HepG2 (cell line): Measurements from ENCODE around the gene PPP2R5B. TPM values are rescaled to one million over a fixed set of nuclear protein-coding genes. Genes with fewer than 3 reads are reported as not detected.

Experiments used
- ATAC-seq: fragments of 200-7000 bp; cut with Tn5 transposase; 3 replicates; pipeline ENCODE4 v1.9.1; 2020; ENCODE audit warnings: mild to moderate bottlenecking, moderate library complexity
- BruUV-seq: library from RNA; stranded (reverse); fragments of 400-500 nt; replicated peaks from 2 replicates; lab custom pipeline; 2021; lab: Mats Ljungman, UMichigan
- CTCF ChIA-PET: fragments of 300-600 bp; formaldehyde crosslinking; extraction: SDS; loops from one replicate; lab custom pipeline; 2021; ENCODE audit warnings: low total read pairs, inconsistent platforms, low intra/inter-chr PET ratio; lab: Yijun Ruan, JAX
- POLR2A ChIA-PET: fragments of 350-600 bp; sonication (Branson Sonifier 250); formaldehyde crosslinking; loops from one replicate; lab custom pipeline; 2020; ENCODE audit warnings: antibody characterized with exemption, inconsistent platforms; lab: Yijun Ruan, JAX
- DNase-seq: peaks from one replicate; pipeline ENCODE4 v3.0.0-alpha.2; 2015; ENCODE audit warnings: low spot score
- FAIRE-seq: peaks from 3 replicates; lab custom pipeline; 2011; peaks lifted over from hg19 to GRCh38; lab: Jason Lieb, UNC
- H2AFZ ChIP-seq: one replicate; pipeline ENCODE4 v1.6.1; 2011; ENCODE audit warnings: low read length, inconsistent platforms
- H3K27ac ChIP-seq: fragments of 300-600 bp; 3 replicates; pipeline ENCODE4 v1.8.0; 2011; ENCODE audit warnings: mixed run types, mild to moderate bottlenecking, mixed read lengths, low read length, inconsistent platforms; ENCODE audit not compliant: insufficient read depth; ENCODE audit errors: extremely low read length
- H3K27me3 ChIP-seq, 2 experiments: fragments of 200-600 bp in 1 of 2; 2 replicates in 1 of 2; 3 replicates in 1 of 2; pipeline versions ENCODE4 v1.6.0 to v1.8.0; 2011; ENCODE audit warnings: low read length in 2 of 2, mild to moderate bottlenecking in 2 of 2, moderate library complexity in 2 of 2, inconsistent platforms in 1 of 2; ENCODE audit not compliant: insufficient read depth in 2 of 2, control insufficient read depth in 1 of 2
- H3K36me3 ChIP-seq, 2 experiments: fragments of 200-600 bp in 1 of 2; replicated peaks in 1 of 2; 2 replicates in 1 of 2; 3 replicates in 1 of 2; pipeline versions ENCODE4 v1.5.1 to v1.8.0; 2011; ENCODE audit warnings: low read length in 2 of 2, inconsistent platforms in 1 of 2; ENCODE audit not compliant: insufficient read depth in 2 of 2, control insufficient read depth in 1 of 2
- H3K4me1 ChIP-seq: 2 replicates; pipeline ENCODE4 v1.5.1; 2012; ENCODE audit warnings: low read length, inconsistent platforms; ENCODE audit not compliant: insufficient read depth
- H3K4me2 ChIP-seq: 2 replicates; pipeline ENCODE4 v1.6.0; 2011; ENCODE audit warnings: low read depth, low read length, inconsistent platforms
- H3K4me3 ChIP-seq, 3 experiments: fragments of 200-600 bp in 1 of 3; sonication (generic), shearing (Covaris generic) in 1 of 3; replicated peaks in 1 of 3; 2 replicates each; pipeline ENCODE4 v1.5.1; 2011 to 2016; ENCODE audit warnings: low read length in 3 of 3, inconsistent platforms in 2 of 3, low read depth in 2 of 3, mild to moderate bottlenecking in 2 of 3, control low read depth in 1 of 3, mixed read lengths in 1 of 3; ENCODE audit not compliant: insufficient read depth in 1 of 3
- H3K79me2 ChIP-seq: one replicate; pipeline ENCODE4 v1.6.1; 2011; ENCODE audit warnings: low read length, inconsistent platforms; ENCODE audit not compliant: insufficient read depth
- H3K9ac ChIP-seq: 2 replicates; pipeline ENCODE4 v1.6.0; 2011; ENCODE audit warnings: mild to moderate bottlenecking, low read depth, low read length, inconsistent platforms; ENCODE audit not compliant: insufficient read depth
- H3K9me3 ChIP-seq: 2 replicates; pipeline ENCODE4 v1.5.1; 2012; ENCODE audit warnings: mild to moderate bottlenecking, low read length
- H4K20me1 ChIP-seq: 2 replicates; pipeline ENCODE4 v1.6.0; 2011; ENCODE audit warnings: inconsistent platforms, mild to moderate bottlenecking, low read length, moderate library complexity; ENCODE audit not compliant: insufficient read depth
- BRCA1 ChIP-seq: sonication (generic); formaldehyde crosslinking; IDR thresholded peaks from 2 replicates; pipeline ENCODE4 v1.4.0; 2020; ENCODE audit warnings: missing genetic modification reagents
- CREB1 ChIP-seq, 2 experiments: fragments of 450-650 bp in 1 of 2; IDR thresholded peaks; 2 replicates each; pipeline ENCODE4 v1.6.1; 2016 to 2017; ENCODE audit warnings: control low read depth in 1 of 2, mild to moderate bottlenecking in 1 of 2, missing compliant biosample characterization in 1 of 2, missing genetic modification characterization in 1 of 2
- ETV6 ChIP-seq: sonication (generic); formaldehyde crosslinking; conservative IDR thresholded peaks from 2 replicates; pipeline ENCODE4 v1.4.0; 2020; ENCODE audit warnings: missing genetic modification reagents
- GABPB1 ChIP-seq: IDR thresholded peaks from 2 replicates; pipeline ENCODE4 v1.6.1; 2016; ENCODE audit warnings: mild to moderate bottlenecking, missing genetic modification reagents, moderate library complexity, missing compliant biosample characterization
- RCOR2 ChIP-seq: IDR thresholded peaks from 2 replicates; pipeline ENCODE4 v1.6.1; 2016; ENCODE audit warnings: missing biosample characterization, missing genetic modification reagents
- REPIN1 ChIP-seq: sonication (generic); formaldehyde crosslinking; IDR thresholded peaks from 2 replicates; pipeline ENCODE4 v1.8.0; 2022; ENCODE audit warnings: missing genetic modification reagents, low read depth, mild to moderate bottlenecking, borderline replicate concordance
- U2AF1 ChIP-seq: fragments of 200-400 bp; formaldehyde crosslinking; optimal IDR thresholded peaks from 2 replicates; pipeline ENCODE3; 2017; ENCODE audit warnings: mild to moderate bottlenecking, low read depth, low read length
- ZBTB20 ChIP-seq: sonication (generic); formaldehyde crosslinking; IDR thresholded peaks from 2 replicates; pipeline ENCODE4 v1.8.1; 2023; ENCODE audit warnings: missing genetic modification reagents, low read depth, mild to moderate bottlenecking, borderline replicate concordance
- ZBTB7B ChIP-seq: sonication (generic); formaldehyde crosslinking; IDR thresholded peaks from 2 replicates; pipeline ENCODE4 v1.4.0; 2020; ENCODE audit warnings: missing genetic modification reagents
- ZNF10 ChIP-seq: sonication (generic); formaldehyde crosslinking; IDR thresholded peaks from 2 replicates; pipeline ENCODE4 v1.4.0; 2020; ENCODE audit warnings: mild to moderate bottlenecking, low read depth, missing genetic modification reagents, borderline replicate concordance
- ZNF33B ChIP-seq: sonication (generic); formaldehyde crosslinking; IDR thresholded peaks from 2 replicates; pipeline ENCODE4 v1.5.1; 2020; ENCODE audit warnings: mild to moderate bottlenecking, missing genetic modification reagents
- WGBS: methylation state at CpG from one replicate; pipeline ENCODE4 v1.1.6; 2017; ENCODE audit warnings: low lambda C conversion rate; 5-methylcytosine and 5-hydroxymethylcytosine counted together
- in situ Hi-C: cut with HindIII; loops from 2 replicates; pipeline ENCODE4 v1.10.0; 2017; ENCODE audit warnings: low pct_unique_long_range_greater_than_20kb; ENCODE audit not compliant: extremely low pct_ligation_motif_present
- intact Hi-C: fragments of 100-400 bp; cut with micrococcal nuclease; formaldehyde crosslinking; loops from one replicate; pipeline ENCODE4 v1.10.0; 2022; ENCODE audit not compliant: unreplicated experiment
- polyA plus RNA-seq, 8 experiments: library from polyadenylated mRNA; depleted of rRNA in 3 of 8; stranded (reverse) in 7 of 8; unstranded in 1 of 8; fragments of >200 nt; fragmentation: Illumina TruSeq in 4 of 8; extraction: Trizol in 4 of 8; gene quantifications; 2 replicates each; pipeline versions ENCODE4 v1.2.1 to v1.2.3, GENCODE V29; 2011 to 2016; ENCODE audit warnings: low read depth in 4 of 8, missing spikeins in 1 of 8, mixed read lengths in 1 of 8; ENCODE audit not compliant: insufficient read depth in 1 of 8
- total RNA-seq, 5 experiments: library from RNA; depleted of rRNA; stranded (reverse); fragments of >200 nt; fragmentation: Illumina TruSeq; extraction: Trizol; gene quantifications; 2 replicates each; pipeline ENCODE4 v1.2.3, GENCODE V29; 2016; ENCODE audit warnings: low read depth in 1 of 5
- TF ChIP-seq, protein P1 (sequence below): sonication (generic); formaldehyde crosslinking; IDR thresholded peaks from 2 replicates; pipeline ENCODE4 v1.8.0; 2022; ENCODE audit warnings: mild to moderate bottlenecking, missing genetic modification reagents, borderline replicate concordance
- TF ChIP-seq, protein P2 (sequence below): sonication (generic); formaldehyde crosslinking; IDR thresholded peaks from 2 replicates; pipeline ENCODE4 v1.5.1; 2020; ENCODE audit warnings: missing genetic modification reagents, mild to moderate bottlenecking, borderline replicate concordance
- TF ChIP-seq, protein P3 (sequence below): sonication (generic); formaldehyde crosslinking; IDR thresholded peaks from 2 replicates; pipeline ENCODE4 v1.8.1; 2022; ENCODE audit warnings: mild to moderate bottlenecking, missing genetic modification reagents

Gene PPP2R5B
- total and polyA plus RNA-seq, 2 of the 13 experiments (the other 11 are each of a cell fraction or from before 2014, with no cell fraction given) = 2.3 to 8.3 TPM

DNA sequence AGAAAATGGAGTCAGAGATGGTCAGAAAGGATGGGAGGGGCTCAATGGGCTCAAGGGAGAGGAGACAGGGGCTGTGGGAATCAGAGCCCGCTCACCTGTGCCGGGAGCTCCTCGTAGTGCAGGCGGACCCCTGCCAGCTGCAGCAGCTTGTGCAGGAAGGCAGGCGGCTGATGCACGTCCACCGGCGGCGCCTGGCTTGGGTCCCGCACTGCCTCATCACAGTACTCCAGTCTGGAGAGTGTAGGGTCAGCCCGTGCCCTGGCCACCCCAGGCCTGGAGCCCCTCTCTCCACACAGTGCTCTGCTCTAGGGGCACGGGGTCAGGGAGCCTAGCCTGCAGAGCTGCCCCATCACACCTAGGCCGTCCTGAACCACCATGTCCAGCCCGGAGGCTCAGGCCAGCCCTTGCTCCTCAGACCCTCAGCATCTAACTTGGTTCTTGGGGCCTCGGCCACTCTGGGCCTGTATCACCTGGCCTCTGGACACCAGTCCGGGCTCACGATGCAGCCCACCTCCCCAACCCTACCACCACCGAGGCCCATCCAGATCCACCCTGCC, 11.2 kb upstream of the PPP2R5B start:
- WGBS = 93% methylated on average over 6 of the region's 18 CpGs
- no TSS peak for BruUV-seq
- Histone ChIP-seq H4K20me1 (peaks cover 5% of the 10 kb centered on the region; the same call in 1 of the 2 replicates), H3K4me1 (peaks cover 15% of the 10 kb centered on the region), H2AFZ (no peak overlapping the region), H3K4me2 (no peak overlapping the region), H3K9me3 (no peaks in the 10 kb centered on the region), H3K27me3 (no peaks in the 10 kb centered on the region; a peak in 1 of 5 replicates), H3K9ac (no peak overlapping the region), H3K27ac (no peak overlapping the region), H3K79me2 (peaks cover 15% of the 10 kb centered on the region), H3K4me3 (no peak overlapping the region), H3K36me3 (peaks cover 36 to 45% of the 10 kb centered on the region in 2 experiments; a peak in 4 of 5 replicates)
- in situ Hi-C loops (no loop called here), intact Hi-C loops (no loop called here)
- TF ChIP-seq ZBTB20 (CRISPR knock-in tag) (no peak), BRCA1 (CRISPR knock-in tag) (no peak), ETV6 (CRISPR knock-in tag) (no peak), CREB1 (IDR thresholded peaks at IDR 0.05) (no peak), CREB1 (CRISPR knock-in tag; IDR thresholded peaks at IDR 0.05) (no peak), U2AF1 (no peak)
- TF ChIP-seq, protein P1, sequence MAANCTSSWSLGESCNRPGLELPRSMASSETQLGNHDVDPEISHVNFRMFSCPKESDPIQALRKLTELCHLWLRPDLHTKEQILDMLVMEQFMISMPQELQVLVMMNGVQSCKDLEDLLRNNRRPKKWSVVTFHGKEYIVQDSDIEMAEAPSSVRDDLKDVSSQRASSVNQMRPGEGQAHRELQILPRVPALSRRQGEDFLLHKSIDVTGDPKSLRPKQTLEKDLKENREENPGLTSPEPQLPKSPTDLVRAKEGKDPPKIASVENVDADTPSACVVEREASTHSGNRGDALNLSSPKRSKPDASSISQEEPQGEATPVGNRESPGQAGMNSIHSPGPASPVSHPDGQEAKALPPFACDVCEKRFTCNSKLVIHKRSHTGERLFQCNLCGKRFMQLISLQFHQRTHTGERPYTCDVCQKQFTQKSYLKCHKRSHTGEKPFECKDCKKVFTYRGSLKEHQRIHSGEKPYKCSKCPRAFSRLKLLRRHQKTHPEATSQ (CRISPR knock-in tag) = no peak
- FAIRE-seq = no peak
- no peak for DNase-seq
- ATAC-seq = no peak
- ChIA-PET POLR2A (no interaction called here), CTCF (no interaction called here)

DNA sequence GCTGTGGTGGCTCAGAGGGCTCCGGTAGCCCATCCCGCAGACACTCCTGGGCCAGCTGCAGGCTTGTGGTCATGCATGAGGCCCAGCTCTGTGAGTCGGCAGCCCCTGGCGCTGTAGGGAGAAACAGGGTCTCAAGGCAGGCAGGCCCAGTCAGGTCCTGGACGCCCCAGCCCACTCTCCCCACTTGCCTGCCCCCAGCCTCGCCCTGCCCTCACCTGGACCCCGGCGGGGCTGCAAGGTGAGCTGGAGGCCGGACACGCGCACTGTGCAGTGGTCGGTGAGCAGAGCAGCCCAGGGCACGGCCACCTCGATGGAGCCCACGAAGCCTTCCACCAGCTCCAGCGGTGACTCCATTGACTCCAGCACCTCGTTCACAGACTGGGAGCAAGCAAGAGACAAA, 10.4 kb upstream of the PPP2R5B start:
- Histone ChIP-seq H3K36me3 (peaks cover 36 to 44% of the 10 kb centered on the region in 2 experiments; a peak in 4 of 5 replicates), H3K9ac (no peak overlapping the region), H4K20me1 (peaks cover 5% of the 10 kb centered on the region; the same call in 1 of the 2 replicates), H2AFZ (no peak overlapping the region), H3K4me3 (no peak overlapping the region), H3K27ac (no peak overlapping the region), H3K9me3 (no peaks in the 10 kb centered on the region), H3K79me2 (peaks cover 15% of the 10 kb centered on the region), H3K27me3 (no peaks in the 10 kb centered on the region; a peak in 1 of 5 replicates), H3K4me2 (no peak overlapping the region), H3K4me1 (peaks cover 24% of the 10 kb centered on the region)
- in situ Hi-C loops (no loop called here), intact Hi-C loops (no loop called here)
- ATAC-seq = no peak
- FAIRE-seq = no peak
- 80% methylated on average over 1 of the region's 17 CpGs for WGBS
- no peak for DNase-seq
- BruUV-seq = no TSS peak
- ChIA-PET CTCF (no interaction called here), POLR2A (no interaction called here)
- TF ChIP-seq, protein P2, sequence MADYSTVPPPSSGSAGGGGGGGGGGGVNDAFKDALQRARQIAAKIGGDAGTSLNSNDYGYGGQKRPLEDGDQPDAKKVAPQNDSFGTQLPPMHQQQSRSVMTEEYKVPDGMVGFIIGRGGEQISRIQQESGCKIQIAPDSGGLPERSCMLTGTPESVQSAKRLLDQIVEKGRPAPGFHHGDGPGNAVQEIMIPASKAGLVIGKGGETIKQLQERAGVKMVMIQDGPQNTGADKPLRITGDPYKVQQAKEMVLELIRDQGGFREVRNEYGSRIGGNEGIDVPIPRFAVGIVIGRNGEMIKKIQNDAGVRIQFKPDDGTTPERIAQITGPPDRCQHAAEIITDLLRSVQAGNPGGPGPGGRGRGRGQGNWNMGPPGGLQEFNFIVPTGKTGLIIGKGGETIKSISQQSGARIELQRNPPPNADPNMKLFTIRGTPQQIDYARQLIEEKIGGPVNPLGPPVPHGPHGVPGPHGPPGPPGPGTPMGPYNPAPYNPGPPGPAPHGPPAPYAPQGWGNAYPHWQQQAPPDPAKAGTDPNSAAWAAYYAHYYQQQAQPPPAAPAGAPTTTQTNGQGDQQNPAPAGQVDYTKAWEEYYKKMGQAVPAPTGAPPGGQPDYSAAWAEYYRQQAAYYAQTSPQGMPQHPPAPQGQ (CRISPR knock-in tag) = no peak
- TF ChIP-seq ZNF10 (no peak), ZBTB7B (CRISPR knock-in tag) (no peak), REPIN1 (no peak), GABPB1 (no peak), ZNF33B (CRISPR knock-in tag) (no peak), RCOR2 (no peak)
- TF ChIP-seq, protein P3, sequence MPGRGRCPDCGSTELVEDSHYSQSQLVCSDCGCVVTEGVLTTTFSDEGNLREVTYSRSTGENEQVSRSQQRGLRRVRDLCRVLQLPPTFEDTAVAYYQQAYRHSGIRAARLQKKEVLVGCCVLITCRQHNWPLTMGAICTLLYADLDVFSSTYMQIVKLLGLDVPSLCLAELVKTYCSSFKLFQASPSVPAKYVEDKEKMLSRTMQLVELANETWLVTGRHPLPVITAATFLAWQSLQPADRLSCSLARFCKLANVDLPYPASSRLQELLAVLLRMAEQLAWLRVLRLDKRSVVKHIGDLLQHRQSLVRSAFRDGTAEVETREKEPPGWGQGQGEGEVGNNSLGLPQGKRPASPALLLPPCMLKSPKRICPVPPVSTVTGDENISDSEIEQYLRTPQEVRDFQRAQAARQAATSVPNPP = no peak
